Adrenal gland (tissue), 5 donors: ENCODE results near the gene LPP.

ENCODE experiments used
- POLR2A ChIP-seq, 2 donors: fragments of 450-650 bp; IDR thresholded peaks; one replicate each; pipeline ENCODE4 v1.6.1; 2017; ENCODE audit warnings: antibody characterized with exemption in 2 of 2, mild to moderate bottlenecking in 2 of 2, moderate library complexity in 1 of 2
- TF ChIP-seq, protein P1 (sequence below), 6 experiments: fragments of 450-650 bp in 4 of 6; fragments of 200-600 bp in 2 of 6; sonication (generic) in 1 of 6; IDR thresholded peaks; 1 replicate in 5 of 6; 2 replicates in 1 of 6; pipeline versions ENCODE4 v1.5.1 to v1.8.0; 2016 to 2021; ENCODE audit warnings: antibody characterized with exemption in 6 of 6, mild to moderate bottlenecking in 2 of 6, moderate library complexity in 1 of 6
- donor health status: DM: no; HTN: no; CAD: no.

DNA sequence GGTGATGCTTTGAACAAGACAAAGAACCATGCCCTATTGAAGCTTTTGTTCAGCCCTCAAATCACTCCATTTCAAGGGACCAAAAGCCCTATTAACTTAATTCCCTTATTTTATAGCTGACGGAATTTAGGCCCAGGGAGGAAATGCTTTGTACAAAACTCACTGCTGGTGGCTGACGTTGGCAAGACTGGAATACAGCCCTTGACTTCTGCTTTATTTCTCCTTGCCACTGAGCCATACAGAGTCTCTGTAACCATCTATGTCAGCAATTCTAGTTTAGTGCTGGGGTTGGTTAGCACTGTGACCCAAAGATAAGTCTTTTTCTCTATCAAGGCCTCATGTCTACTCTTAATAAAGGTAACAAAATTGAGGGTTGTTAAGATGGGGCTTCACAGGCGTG, 701.7 kb downstream of the LPP start:
- TF ChIP-seq, protein P1, sequence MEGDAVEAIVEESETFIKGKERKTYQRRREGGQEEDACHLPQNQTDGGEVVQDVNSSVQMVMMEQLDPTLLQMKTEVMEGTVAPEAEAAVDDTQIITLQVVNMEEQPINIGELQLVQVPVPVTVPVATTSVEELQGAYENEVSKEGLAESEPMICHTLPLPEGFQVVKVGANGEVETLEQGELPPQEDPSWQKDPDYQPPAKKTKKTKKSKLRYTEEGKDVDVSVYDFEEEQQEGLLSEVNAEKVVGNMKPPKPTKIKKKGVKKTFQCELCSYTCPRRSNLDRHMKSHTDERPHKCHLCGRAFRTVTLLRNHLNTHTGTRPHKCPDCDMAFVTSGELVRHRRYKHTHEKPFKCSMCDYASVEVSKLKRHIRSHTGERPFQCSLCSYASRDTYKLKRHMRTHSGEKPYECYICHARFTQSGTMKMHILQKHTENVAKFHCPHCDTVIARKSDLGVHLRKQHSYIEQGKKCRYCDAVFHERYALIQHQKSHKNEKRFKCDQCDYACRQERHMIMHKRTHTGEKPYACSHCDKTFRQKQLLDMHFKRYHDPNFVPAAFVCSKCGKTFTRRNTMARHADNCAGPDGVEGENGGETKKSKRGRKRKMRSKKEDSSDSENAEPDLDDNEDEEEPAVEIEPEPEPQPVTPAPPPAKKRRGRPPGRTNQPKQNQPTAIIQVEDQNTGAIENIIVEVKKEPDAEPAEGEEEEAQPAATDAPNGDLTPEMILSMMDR (IDR thresholded peaks at IDR 0.05), result no peak
- no peak for TF ChIP-seq POLR2A (IDR thresholded peaks at IDR 0.05)
